ENCODE data around the gene MYCBP2.

DNA sequence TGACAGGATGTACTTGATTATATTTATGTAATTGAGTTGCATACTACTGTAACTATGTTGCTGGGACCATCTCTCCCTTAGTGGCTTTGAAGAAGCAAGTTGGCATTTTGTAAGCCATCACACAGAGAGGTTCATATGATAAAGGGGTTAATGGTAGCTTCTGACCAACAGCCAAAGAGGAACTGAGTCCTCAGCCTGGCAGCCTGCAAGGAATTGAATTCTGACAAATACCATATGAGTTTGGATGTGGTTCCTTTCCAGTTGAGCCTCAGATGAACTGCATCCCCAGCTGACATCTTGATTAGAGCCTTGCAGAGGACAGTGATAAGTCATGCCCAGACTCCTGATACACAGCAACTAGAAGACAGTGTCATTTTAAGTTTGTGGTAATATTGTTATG, 8.6 kb upstream of the MYCBP2 start:
- TF ChIP-seq, protein P1, sequence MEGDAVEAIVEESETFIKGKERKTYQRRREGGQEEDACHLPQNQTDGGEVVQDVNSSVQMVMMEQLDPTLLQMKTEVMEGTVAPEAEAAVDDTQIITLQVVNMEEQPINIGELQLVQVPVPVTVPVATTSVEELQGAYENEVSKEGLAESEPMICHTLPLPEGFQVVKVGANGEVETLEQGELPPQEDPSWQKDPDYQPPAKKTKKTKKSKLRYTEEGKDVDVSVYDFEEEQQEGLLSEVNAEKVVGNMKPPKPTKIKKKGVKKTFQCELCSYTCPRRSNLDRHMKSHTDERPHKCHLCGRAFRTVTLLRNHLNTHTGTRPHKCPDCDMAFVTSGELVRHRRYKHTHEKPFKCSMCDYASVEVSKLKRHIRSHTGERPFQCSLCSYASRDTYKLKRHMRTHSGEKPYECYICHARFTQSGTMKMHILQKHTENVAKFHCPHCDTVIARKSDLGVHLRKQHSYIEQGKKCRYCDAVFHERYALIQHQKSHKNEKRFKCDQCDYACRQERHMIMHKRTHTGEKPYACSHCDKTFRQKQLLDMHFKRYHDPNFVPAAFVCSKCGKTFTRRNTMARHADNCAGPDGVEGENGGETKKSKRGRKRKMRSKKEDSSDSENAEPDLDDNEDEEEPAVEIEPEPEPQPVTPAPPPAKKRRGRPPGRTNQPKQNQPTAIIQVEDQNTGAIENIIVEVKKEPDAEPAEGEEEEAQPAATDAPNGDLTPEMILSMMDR (conservative IDR thresholded peaks at IDR 0.05; ENCODE audit: low read depth, low read length) = no peak
- TF ChIP-seq EZH2 (IDR thresholded peaks at IDR 0.05; ENCODE audit: borderline replicate concordance, low read depth, low read length, poor library complexity, severe bottlenecking) = no peak
